HG03097 (cell line): Measurements from ENCODE around the gene ISG15.

Experiments
- ATAC-seq: cut with Tn5 transposase; IDR thresholded peaks from one replicate; pipeline ENCODE4 v1.9.1; 2021; ENCODE audit not compliant: unreplicated experiment, low FRiP score

ISG15 gene

DNA sequence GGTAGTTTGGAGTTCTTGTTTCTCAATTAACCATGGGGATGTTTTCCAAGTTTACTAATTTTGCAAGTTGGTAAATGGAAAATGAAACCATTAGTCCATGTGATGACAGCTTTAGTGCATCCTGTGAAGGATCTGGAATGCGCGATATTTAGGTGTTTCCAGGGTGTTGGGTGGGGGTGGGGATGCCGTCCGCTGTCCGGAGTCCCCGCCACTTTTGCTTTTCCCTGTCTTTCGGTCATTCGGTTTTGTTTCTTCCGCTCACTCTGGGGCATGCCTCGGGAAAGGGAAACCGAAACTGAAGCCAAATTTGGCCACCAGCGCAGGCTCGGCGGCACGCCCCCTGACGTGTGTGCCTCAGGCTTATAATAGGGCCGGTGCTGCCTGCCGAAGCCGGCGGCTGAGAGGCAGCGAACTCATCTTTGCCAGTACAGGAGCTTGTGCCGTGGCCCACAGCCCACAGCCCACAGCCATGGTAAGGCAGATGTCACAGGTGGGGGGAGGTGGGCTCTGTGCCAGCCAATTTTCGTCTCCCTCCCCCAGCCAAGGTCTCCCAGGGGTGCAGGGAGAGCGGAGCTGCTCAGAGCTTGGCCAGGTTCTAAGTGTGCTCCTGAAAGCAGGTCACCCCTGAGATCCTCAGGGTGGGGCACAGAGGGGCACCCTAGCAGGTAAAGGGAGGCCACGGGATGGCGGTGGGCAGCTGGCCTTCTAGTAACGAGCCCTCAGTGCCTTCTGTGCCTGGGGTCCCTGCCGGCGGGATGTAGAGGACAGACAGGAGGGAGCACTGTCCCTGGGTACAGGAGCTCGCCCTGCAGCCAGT is at the start of gene ISG15:
Gene ISG15 (plus strand): TSS at position 393 of the 817 bp plus-strand sequence. CDS start 77 bp downstream, at position 470.
- peak; percentile 80 for ATAC-seq

- ATAC-seq = no peak
Measured at GRCh38 chr1:963746-964525, 49.4 kb upstream of the ISG15 start.

- ATAC-seq = no peak
Measured at GRCh38 chr1:964691-965525, 48.4 kb upstream of the ISG15 start.

- no peak for ATAC-seq
Measured at GRCh38 chr1:965526-966134, 47.7 kb upstream of the ISG15 start.

GRCh38 chr1:966135-966703 is 47.1 kb upstream of the ISG15 start, which contains the start of gene PLEKHN1:
TSS of gene PLEKHN1 (plus strand) at chr1:966482. CDS start at chr1:966532, 50 bp downstream.
- ATAC-seq = peak; percentile 4

DNA sequence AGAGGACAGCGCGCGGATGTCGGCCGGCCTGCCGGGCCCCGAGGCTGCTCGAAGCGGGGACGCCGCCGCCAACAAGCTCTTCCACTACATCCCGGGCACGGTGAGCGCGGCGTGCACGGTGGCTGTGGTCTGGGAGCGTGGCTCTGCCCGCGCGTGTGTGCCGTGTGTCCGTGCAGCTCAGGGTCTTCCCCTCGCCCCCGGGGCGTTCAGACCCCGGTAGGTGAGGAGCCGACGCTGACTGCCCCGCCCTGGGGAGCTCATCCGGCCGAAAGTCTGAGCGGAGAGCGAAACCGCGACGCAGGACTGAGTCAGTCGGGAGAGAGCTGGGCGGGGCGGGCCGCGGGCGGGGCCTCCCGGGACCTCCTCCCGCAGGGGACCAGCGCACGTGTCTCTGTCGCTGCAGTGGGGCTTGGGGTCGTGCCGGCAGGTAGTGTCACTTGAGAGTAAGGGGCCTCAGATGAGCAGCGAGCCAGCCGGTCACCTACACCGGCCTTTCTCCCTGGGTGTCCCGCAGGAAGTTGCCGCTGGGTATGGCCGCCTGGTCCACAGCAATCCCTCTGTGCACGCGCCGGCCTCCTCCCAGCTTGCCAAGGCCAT is 46.5 kb upstream of the ISG15 start:
- peak; percentile 42 for ATAC-seq

GRCh38 chr1:967466-968343 is 45.6 kb upstream of the ISG15 start:
- no peak for ATAC-seq

- no peak for ATAC-seq
Measured at GRCh38 chr1:969260-969855, 43.9 kb upstream of the ISG15 start.

- no peak for ATAC-seq
Measured at GRCh38 chr1:970242-970972, 42.9 kb upstream of the ISG15 start.

GRCh38 chr1:970973-971730 is 42.1 kb upstream of the ISG15 start:
- no peak for ATAC-seq

- ATAC-seq = no peak
Measured at GRCh38 chr1:971751-972506, 41.4 kb upstream of the ISG15 start.

DNA sequence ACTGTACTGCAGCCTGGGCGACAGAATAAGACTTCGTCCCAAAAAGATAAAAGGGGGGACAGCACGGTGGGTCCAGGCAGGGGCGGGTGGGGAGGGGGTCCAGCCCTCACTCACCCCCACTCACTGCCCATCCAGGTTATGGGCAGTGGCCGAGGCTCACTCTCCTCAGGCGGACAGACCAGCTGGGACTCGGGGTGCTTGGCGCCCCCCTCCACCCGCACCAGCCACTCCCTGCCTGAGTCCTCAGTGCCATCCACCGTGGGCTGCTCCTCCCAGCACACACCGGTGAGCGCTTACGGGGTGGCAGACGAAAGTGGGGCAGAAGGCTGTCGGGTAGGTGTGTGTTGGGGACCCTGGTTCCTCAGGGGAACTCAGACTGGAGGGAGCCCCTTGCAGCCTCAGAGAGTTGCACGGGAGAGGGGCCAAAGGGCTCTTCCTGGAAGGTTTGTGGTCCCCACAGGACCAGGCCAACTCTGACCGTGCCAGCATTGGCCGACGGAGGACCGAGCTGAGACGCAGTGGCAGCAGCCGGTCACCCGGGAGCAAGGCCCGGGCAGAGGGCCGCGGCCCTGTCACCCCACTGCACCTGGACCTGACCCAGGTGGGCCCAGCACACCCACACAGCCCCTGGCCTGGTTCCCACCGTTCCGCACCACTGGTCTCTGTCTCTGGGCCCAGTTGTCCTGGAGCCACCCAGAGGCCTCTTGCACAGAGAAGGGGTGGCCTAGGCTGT is 40.4 kb upstream of the ISG15 start:
- ATAC-seq = no peak

- no peak for ATAC-seq
Measured at GRCh38 chr1:973459-974292, 39.6 kb upstream of the ISG15 start.

DNA sequence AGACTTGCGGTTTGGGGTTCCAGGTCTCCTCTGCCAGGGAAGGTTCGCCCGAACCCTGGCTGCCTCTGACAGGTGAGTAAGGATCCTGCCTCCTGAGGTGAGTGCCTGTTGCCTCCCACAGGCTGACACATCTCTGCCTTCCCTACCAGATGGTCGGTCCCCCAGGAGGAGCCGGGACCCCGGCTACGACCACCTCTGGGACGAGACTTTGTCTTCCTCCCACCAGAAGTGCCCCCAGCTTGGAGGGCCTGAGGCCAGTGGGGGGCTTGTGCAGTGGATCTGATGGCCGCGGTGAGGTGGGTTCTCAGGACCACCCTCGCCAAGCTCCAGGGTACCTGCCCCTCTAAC is 39.0 kb upstream of the ISG15 start:
- no peak for ATAC-seq
